ENCODE data around the gene LIPC.

LIPC gene

GRCh38 chr15:58460116-58460790 is 28.5 kb downstream of the LIPC start:
- DNase-seq: no peak

GRCh38 chr15:58460872-58461271 is 29.1 kb downstream of the LIPC start:
- no peak for DNase-seq

GRCh38 chr15:58462547-58462946 is 30.8 kb downstream of the LIPC start:
- DNase-seq: no peak

GRCh38 chr15:58462973-58463663 is 31.3 kb downstream of the LIPC start:
- DNase-seq: no peak

GRCh38 chr15:58463815-58464650 is 32.2 kb downstream of the LIPC start:
- no peak for DNase-seq

GRCh38 chr15:58465070-58465469 is 33.3 kb downstream of the LIPC start:
- no peak for DNase-seq

GRCh38 chr15:58465866-58466517 is 34.2 kb downstream of the LIPC start:
- no peak for DNase-seq

- DNase-seq: no peak
Observed at GRCh38 chr15:58466566-58466965, 34.8 kb downstream of the LIPC start.

GRCh38 chr15:58467121-58467721 is 35.4 kb downstream of the LIPC start:
- DNase-seq: no peak

- DNase-seq: no peak
Observed at GRCh38 chr15:58467722-58468423, 36.1 kb downstream of the LIPC start.

- peak; percentile 99 for DNase-seq
Observed at GRCh38 chr15:58469432-58470353, 37.9 kb downstream of the LIPC start.

- no peak for DNase-seq
Observed at GRCh38 chr15:58471348-58471747, 39.6 kb downstream of the LIPC start.

GRCh38 chr15:58472221-58472620 is 40.4 kb downstream of the LIPC start:
- DNase-seq: peak; percentile 20

- DNase-seq: peak; percentile 61
Observed at GRCh38 chr15:58472821-58473581, 41.2 kb downstream of the LIPC start.

GRCh38 chr15:58473724-58474123 is 41.9 kb downstream of the LIPC start:
- peak; percentile 81 for DNase-seq

- no peak for DNase-seq
Observed at GRCh38 chr15:58474741-58475323, 43.0 kb downstream of the LIPC start.

- DNase-seq: peak; percentile 66
Observed at GRCh38 chr15:58475573-58476524, 44.1 kb downstream of the LIPC start.

- DNase-seq: no peak
Observed at GRCh38 chr15:58476525-58477162, 44.9 kb downstream of the LIPC start.

Data from fibroblast of skin of right biceps (primary cell).